ENCODE results near the gene SLC6A19.

DNA sequence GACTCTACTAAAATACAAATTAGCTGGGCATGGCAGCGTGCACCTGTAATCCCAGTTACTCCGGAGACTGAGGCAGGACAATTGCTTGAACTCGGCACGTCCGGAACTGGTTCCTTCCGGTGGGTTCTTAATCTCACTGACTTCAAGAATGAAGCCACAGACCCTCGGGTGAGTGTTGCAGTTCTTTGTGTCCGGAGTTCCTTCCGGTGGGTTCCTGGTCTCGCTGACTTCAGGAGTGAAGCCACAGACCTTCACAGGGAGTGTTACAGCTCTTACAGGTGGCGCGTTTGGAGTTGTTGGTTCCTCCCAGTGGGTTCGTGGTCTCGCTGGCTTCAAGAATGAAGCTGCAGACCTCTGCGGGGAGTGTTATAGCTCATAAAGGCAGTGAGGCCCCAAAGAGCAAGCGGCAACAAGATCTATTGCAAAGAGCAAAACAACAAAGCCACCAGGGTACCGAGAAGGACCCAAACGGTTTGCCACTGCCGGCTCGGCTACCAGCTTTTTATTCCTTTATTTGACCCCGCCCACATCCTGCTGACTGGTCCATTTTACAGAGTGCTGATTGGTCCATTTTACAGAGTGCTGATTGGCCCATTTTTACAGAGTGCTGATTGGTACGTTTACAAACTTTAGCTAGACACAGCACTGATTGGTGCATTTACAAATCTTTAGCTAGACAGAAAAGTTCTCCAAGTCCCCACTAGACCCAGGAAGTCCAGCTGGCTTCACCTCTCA lies 28.6 kb upstream of the SLC6A19 start:
- TF ChIP-seq NCOA1 (CRISPR knock-in tag; IDR thresholded peaks at IDR 0.05) (no peak), FOXA3 (CRISPR knock-in tag; IDR thresholded peaks at IDR 0.05) (no peak), ZNF644 (CRISPR knock-in tag; IDR thresholded peaks at IDR 0.05; ENCODE audit: low read depth) (no peak), PRDM10 (CRISPR knock-in tag; IDR thresholded peaks at IDR 0.05; ENCODE audit: low read depth) (no peak), ZFYVE20 (CRISPR knock-in tag; IDR thresholded peaks at IDR 0.05; ENCODE audit: borderline replicate concordance, low read depth) (no peak), EZH2 (conservative IDR thresholded peaks at IDR 0.05; ENCODE audit: low read depth, low read length) (no peak), JUNB (CRISPR knock-in tag; IDR thresholded peaks at IDR 0.05; ENCODE audit: borderline replicate concordance) (no peak), ZNF263 (CRISPR knock-in tag; IDR thresholded peaks at IDR 0.05) (no peak), ZNF451 (CRISPR knock-in tag; IDR thresholded peaks at IDR 0.05) (no peak)
- TF ChIP-seq, protein P1, sequence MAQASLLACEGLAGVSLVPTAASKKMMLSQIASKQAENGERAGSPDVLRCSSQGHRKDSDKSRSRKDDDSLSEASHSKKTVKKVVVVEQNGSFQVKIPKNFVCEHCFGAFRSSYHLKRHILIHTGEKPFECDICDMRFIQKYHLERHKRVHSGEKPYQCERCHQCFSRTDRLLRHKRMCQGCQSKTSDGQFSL (CRISPR knock-in tag; IDR thresholded peaks at IDR 0.05): no peak
- TF ChIP-seq, protein P2, sequence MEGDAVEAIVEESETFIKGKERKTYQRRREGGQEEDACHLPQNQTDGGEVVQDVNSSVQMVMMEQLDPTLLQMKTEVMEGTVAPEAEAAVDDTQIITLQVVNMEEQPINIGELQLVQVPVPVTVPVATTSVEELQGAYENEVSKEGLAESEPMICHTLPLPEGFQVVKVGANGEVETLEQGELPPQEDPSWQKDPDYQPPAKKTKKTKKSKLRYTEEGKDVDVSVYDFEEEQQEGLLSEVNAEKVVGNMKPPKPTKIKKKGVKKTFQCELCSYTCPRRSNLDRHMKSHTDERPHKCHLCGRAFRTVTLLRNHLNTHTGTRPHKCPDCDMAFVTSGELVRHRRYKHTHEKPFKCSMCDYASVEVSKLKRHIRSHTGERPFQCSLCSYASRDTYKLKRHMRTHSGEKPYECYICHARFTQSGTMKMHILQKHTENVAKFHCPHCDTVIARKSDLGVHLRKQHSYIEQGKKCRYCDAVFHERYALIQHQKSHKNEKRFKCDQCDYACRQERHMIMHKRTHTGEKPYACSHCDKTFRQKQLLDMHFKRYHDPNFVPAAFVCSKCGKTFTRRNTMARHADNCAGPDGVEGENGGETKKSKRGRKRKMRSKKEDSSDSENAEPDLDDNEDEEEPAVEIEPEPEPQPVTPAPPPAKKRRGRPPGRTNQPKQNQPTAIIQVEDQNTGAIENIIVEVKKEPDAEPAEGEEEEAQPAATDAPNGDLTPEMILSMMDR (CRISPR knock-in tag; IDR thresholded peaks at IDR 0.05): no peak
- TF ChIP-seq, protein P3, sequence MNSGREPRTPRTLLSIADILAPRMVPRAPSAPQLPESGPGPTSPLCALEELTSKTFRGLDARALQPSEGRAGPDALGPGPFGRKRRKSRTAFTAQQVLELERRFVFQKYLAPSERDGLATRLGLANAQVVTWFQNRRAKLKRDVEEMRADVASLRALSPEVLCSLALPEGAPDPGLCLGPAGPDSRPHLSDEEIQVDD (CRISPR knock-in tag; IDR thresholded peaks at IDR 0.05; ENCODE audit: borderline replicate concordance): no peak
- TF ChIP-seq, protein P4, sequence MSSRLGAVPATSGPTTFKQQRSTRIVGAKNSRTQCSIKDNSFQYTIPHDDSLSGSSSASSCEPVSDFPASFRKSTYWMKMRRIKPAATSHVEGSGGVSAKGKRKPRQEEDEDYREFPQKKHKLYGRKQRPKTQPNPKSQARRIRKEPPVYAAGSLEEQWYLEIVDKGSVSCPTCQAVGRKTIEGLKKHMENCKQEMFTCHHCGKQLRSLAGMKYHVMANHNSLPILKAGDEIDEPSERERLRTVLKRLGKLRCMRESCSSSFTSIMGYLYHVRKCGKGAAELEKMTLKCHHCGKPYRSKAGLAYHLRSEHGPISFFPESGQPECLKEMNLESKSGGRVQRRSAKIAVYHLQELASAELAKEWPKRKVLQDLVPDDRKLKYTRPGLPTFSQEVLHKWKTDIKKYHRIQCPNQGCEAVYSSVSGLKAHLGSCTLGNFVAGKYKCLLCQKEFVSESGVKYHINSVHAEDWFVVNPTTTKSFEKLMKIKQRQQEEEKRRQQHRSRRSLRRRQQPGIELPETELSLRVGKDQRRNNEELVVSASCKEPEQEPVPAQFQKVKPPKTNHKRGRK (CRISPR knock-in tag; IDR thresholded peaks at IDR 0.05): no peak

Data from HepG2 (cell line).